ENCODE data around the gene WDR31. TPM values are rescaled to one million over a fixed set of nuclear protein-coding genes. Genes with fewer than 3 reads are reported as not detected.

WDR31 gene
- polyA plus RNA-seq, 1 donor (not counting 4 experiments of a cell fraction or from before 2014, with no cell fraction given): 0.94 TPM

DNA sequence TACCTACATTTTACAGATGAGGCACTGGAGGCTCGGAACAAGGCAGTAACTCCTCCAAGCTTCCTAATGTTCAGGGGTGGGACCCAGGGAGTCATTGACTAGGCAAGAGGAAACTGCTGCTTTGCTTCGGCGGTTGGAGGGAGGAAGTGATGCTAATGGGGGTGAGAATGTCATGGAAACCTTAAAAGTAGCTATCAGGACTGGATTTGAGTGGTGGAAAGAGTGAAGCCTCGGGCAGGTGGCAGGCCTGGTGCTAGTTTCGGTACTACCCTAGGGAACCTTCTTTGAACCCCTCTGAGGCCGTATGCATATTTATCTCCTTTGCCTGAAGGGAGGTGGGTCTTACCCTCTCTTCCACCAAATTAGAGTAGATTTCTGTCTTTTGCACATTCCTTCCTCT lies 10.9 kb upstream of the WDR31 start:
- no peaks in the 10 kb centered on the region for H3K9me3 ChIP-seq (ENCODE audit: control insufficient read depth, low read depth, low read length)
- no peak overlapping the region for H2AFZ ChIP-seq (ENCODE audit: control insufficient read depth, low read length)
- FAIRE-seq: no peak

DNA sequence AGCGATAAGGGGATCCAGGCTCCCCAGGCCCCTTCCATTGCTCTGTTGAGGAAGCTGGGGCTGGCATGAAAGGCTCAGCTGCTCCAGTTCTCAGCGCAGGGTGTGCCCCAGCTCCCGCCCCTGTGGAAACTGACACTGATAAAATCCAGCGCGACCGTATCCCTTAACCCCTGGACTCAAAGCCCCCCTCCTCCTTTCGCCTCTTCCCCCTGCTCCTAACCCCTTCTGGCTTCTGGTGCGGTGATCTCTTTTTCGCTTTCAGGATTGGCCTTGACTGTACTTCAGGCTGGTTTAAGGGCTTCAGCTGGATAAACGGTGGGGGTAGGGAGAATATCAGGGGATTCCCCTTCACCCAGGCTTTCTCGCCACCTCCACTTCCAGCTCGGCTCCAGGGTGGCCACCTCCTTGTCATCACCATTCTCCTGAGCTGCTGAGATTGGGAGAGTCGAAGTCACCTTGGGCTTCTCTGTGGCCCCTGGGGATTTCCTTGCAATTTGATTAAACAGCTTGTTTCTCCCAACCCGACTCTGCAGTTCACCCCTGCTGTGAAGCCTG lies 10.1 kb upstream of the WDR31 start:
- no peaks in the 10 kb centered on the region for H3K9me3 ChIP-seq (ENCODE audit: control insufficient read depth, low read depth, low read length)
- dilution Hi-C loops (cut with MboI; ENCODE audit: extremely low pct_ligation_motif_present, low sequenced_read_pairs): no loop called here
- H3K4me3 ChIP-seq (ENCODE audit: control insufficient read depth in 2 of 3, extremely low read depth in 1 of 3, insufficient read depth in 2 of 3, low read depth in 1 of 3, low read length in 3 of 3): peak overlapping the region in 1 of 3 experiments; percentile 53
- no peaks in the 10 kb centered on the region for H3K36me3 ChIP-seq (ENCODE audit: control insufficient read depth in 2 of 2, extremely low read depth in 1 of 2, insufficient read depth in 2 of 2, low read length in 2 of 2)
- FAIRE-seq (no peak), DNase-seq (ENCODE audit: low read depth, low spot score) (no peak)
- H3K27me3 ChIP-seq (ENCODE audit: control insufficient read depth, extremely low read depth, insufficient read depth, low read length): peaks cover 31% of the 10 kb centered on the region
- H2AFZ ChIP-seq (ENCODE audit: control insufficient read depth, low read length): no peak overlapping the region
- TF ChIP-seq CTCF (optimal IDR thresholded peaks at IDR 0.05 in 1 of 3, IDR thresholded peaks at IDR 0.05 in 1 of 3, conservative IDR thresholded peaks at IDR 0.05 in 1 of 3; ENCODE audit: extremely low read depth in 1 of 3, insufficient read depth in 2 of 3, low read length in 3 of 3) (no peak), EZH2 (IDR thresholded peaks at IDR 0.05; ENCODE audit: low read length) (peak; percentile 87)
- H3K9ac ChIP-seq (ENCODE audit: control insufficient read depth, extremely low read depth, insufficient read depth, low read length): no peak overlapping the region
- H3K9me1 ChIP-seq (ENCODE audit: control insufficient read depth, extremely low read depth, insufficient read depth, low read length): no peaks in the 10 kb centered on the region
- peak overlapping the region; percentile 64 for H3K4me2 ChIP-seq (ENCODE audit: control insufficient read depth, extremely low read depth, insufficient read depth, low read depth, low read length)
- H3K27ac ChIP-seq (ENCODE audit: control insufficient read depth, insufficient read depth, low read length): no peak overlapping the region
- no peaks in the 10 kb centered on the region for H4K20me1 ChIP-seq (ENCODE audit: control insufficient read depth, extremely low read depth, insufficient read depth, low read length)
- H3K4me1 ChIP-seq (ENCODE audit: control insufficient read depth, extremely low read depth, insufficient read depth, low read length): peaks cover 9% of the 10 kb centered on the region
- no peaks in the 10 kb centered on the region for H3K79me2 ChIP-seq (ENCODE audit: control insufficient read depth, insufficient read depth, low read length)

More for the DNA sequence above, 10.9 kb upstream of the WDR31 start:
- H3K4me2 ChIP-seq (ENCODE audit: control insufficient read depth, extremely low read depth, insufficient read depth, low read depth, low read length): no peak overlapping the region
- no peak overlapping the region for H3K27ac ChIP-seq (ENCODE audit: control insufficient read depth, insufficient read depth, low read length)
- H4K20me1 ChIP-seq (ENCODE audit: control insufficient read depth, extremely low read depth, insufficient read depth, low read length): no peaks in the 10 kb centered on the region
- no peak for DNase-seq (ENCODE audit: low read depth, low spot score)
- H3K9ac ChIP-seq (ENCODE audit: control insufficient read depth, extremely low read depth, insufficient read depth, low read length): no peak overlapping the region
- dilution Hi-C loops (cut with MboI; ENCODE audit: extremely low pct_ligation_motif_present, low sequenced_read_pairs): no loop called here
- H3K9me1 ChIP-seq (ENCODE audit: control insufficient read depth, extremely low read depth, insufficient read depth, low read length): no peaks in the 10 kb centered on the region
- H3K4me3 ChIP-seq (ENCODE audit: control insufficient read depth in 2 of 3, extremely low read depth in 1 of 3, insufficient read depth in 2 of 3, low read depth in 1 of 3, low read length in 3 of 3): no peak overlapping the region
- H3K27me3 ChIP-seq (ENCODE audit: control insufficient read depth, extremely low read depth, insufficient read depth, low read length): peaks cover 31% of the 10 kb centered on the region
- no peaks in the 10 kb centered on the region for H3K36me3 ChIP-seq (ENCODE audit: control insufficient read depth in 2 of 2, extremely low read depth in 1 of 2, insufficient read depth in 2 of 2, low read length in 2 of 2)
- no peaks in the 10 kb centered on the region for H3K79me2 ChIP-seq (ENCODE audit: control insufficient read depth, insufficient read depth, low read length)
- no peak for TF ChIP-seq CTCF (optimal IDR thresholded peaks at IDR 0.05 in 1 of 3, IDR thresholded peaks at IDR 0.05 in 1 of 3, conservative IDR thresholded peaks at IDR 0.05 in 1 of 3; ENCODE audit: extremely low read depth in 1 of 3, insufficient read depth in 2 of 3, low read length in 3 of 3)
- peaks cover 9% of the 10 kb centered on the region for H3K4me1 ChIP-seq (ENCODE audit: control insufficient read depth, extremely low read depth, insufficient read depth, low read length)

Data from keratinocyte (primary cell).